Stimulated activated naive CD8-positive, alpha-beta T cell treated with anti-CD3 and anti-CD28 coated beads, Interleukin-15, amount 100 ng/mL, for 72 hours (primary cell): ENCODE results near the gene CXXC4.

ENCODE experiments used
- ATAC-seq: fragments of 150-1000 bp; cut with Tn5 transposase; 2 replicates; pipeline ENCODE4 v1.10.0; 2021; ENCODE audit warnings: mild to moderate bottlenecking, moderate library complexity
- DNase-seq, 2 donors: peaks; one replicate each; pipeline ENCODE4 v3.0.0; 2021 to 2022
- H3K27ac Mint-ChIP-seq, 2 donors: one replicate each; pipeline ENCODE4 v1.8.0; 2022; ENCODE audit warnings: mild to moderate bottlenecking in 2 of 2, mixed read lengths in 2 of 2, moderate library complexity in 2 of 2
- H3K27me3 Mint-ChIP-seq: one replicate; pipeline ENCODE4 v1.8.0; 2022; ENCODE audit warnings: mixed read lengths
- H3K4me1 Mint-ChIP-seq: one replicate; pipeline ENCODE4 v1.8.0; 2022; ENCODE audit warnings: mild to moderate bottlenecking, mixed read lengths
- H3K4me3 Mint-ChIP-seq, 2 donors: one replicate each; pipeline ENCODE4 v1.8.0; 2022; ENCODE audit warnings: mild to moderate bottlenecking in 2 of 2, mixed read lengths in 2 of 2, moderate library complexity in 1 of 2
- H3K9me3 Mint-ChIP-seq, 2 donors: one replicate each; pipeline ENCODE4 v1.8.0; 2022; ENCODE audit warnings: mixed read lengths in 2 of 2

Gene CXXC4

DNA sequence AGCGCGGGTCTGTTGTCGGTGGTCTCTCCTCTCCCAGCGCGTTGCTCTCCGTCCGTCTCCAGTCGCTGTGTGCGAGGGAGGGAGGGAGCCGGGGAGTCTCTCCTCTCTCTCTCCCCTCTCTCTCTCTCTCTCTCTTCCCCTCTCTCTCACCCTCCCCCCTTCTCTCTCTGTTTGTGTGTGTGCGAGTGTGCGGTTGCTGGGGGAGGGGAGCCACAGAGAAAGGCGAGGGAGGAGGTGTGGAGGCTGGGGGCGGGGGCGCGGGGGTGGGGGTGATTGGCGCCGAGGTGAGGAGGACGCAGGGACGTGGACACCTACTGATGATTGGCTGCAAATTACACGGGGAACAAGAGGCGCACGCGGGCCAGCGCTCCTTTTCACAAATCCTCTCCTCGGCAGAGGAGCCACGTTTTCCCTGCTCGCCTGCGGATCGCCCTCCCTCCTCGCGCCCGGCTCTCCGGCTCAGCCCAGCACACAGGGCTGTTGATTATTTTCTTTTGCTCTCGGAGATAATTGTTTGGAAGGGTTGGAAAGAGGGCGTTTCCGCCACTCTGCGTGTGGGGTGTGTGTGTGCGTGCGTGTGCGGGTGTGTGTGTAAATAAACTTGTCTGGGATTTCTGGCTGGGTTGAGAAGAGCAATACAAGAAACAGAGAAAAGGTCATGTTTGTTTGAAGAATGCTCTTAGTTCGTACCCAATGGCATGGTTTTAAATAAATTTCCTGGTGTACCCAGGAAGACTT lies at the start of gene CXXC4:
CXXC4 (minus strand) TSS at position 73 of the 738 bp plus-strand sequence. CDS start 3,092 bp downstream, outside the sequence.
- Mint-ChIP-seq H3K27ac (no peak within 1 kb of the TSS), H3K4me3 (peak within 1 kb of the TSS; percentile 76 to 81), H3K27me3 (peaks cover 67% of the 10 kb centered on the region), H3K4me1 (peaks cover 45% of the 10 kb centered on the region), H3K9me3 (no peaks in the 10 kb centered on the region)
- ATAC-seq (peak; percentile 37), DNase-seq (peak in 1 of 2 donors; percentile 14)

DNA sequence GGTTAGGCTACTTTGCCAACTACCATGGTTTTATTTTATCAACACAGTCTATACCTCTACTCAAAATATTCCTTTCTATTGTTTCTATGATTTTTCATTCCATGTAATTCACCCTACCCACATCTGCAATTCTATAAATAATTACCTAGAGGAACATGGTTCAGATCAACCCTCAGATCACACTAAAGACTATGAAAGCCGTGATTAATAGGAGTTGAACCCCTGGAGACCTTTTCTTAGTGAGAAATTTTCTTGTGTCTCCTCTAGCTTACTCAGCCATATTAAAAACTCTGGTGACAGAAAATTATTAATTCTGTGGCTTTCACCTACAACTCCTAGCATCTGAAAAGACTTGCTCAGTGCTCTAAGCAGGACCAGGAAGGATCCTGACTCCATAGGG lies 38.5 kb upstream of the CXXC4 start:
- Mint-ChIP-seq H3K27ac (no peak overlapping the region), H3K9me3 (no peaks in the 10 kb centered on the region), H3K27me3 (no peaks in the 10 kb centered on the region), H3K4me3 (no peak overlapping the region), H3K4me1 (no peaks in the 10 kb centered on the region)
- ATAC-seq (no peak), DNase-seq (no peak)

DNA sequence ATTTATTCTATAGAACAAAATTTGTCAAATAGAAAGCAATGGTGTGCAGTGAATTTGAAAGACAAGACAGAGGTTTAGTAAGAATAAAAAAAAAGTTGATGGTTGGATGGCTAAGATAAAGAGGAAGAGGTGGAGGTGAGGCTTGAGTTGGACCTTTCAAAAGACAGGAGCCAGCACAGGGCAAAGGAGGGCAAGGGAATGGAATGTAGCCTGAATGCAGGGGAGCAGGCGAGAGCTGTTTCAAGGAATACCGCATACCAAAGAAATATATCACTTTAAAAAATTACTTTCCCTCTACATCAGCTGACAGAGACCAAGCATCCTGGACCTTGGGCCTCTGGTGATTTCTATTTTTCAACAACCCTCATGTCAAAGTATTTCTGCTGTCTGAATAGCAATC lies 38.0 kb upstream of the CXXC4 start:
- no peaks in the 10 kb centered on the region for H3K4me1 Mint-ChIP-seq
- no peaks in the 10 kb centered on the region for H3K9me3 Mint-ChIP-seq
- DNase-seq, result no peak
- peak overlapping the region in 1 of 2 donors; percentile 72 for H3K27ac Mint-ChIP-seq
- ATAC-seq, result no peak
- H3K4me3 Mint-ChIP-seq, result no peak overlapping the region
- no peaks in the 10 kb centered on the region for H3K27me3 Mint-ChIP-seq

DNA sequence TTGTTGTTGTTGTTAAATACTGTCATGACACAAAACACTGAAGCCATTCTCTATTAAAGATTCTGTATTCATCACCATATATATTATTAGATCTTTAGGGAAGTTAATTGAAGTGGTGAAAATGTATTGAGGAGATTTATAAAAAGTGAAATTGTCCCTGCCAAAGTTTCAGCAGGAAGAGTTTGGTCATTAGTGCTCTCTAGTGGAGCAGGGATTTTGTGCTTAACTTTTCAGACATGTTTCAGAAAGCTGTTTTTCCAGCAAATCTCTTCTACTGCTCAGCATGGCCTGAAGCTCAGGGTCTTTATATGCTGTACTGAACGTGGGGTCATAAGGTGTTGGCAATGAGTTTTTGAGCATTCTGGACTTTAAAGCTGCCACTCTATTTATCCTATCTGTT lies 36.7 kb upstream of the CXXC4 start:
- no peak for ATAC-seq
- DNase-seq, result no peak
- Mint-ChIP-seq H3K4me3 (no peak overlapping the region), H3K27ac (no peak overlapping the region), H3K27me3 (no peaks in the 10 kb centered on the region), H3K4me1 (no peaks in the 10 kb centered on the region), H3K9me3 (no peaks in the 10 kb centered on the region)

DNA sequence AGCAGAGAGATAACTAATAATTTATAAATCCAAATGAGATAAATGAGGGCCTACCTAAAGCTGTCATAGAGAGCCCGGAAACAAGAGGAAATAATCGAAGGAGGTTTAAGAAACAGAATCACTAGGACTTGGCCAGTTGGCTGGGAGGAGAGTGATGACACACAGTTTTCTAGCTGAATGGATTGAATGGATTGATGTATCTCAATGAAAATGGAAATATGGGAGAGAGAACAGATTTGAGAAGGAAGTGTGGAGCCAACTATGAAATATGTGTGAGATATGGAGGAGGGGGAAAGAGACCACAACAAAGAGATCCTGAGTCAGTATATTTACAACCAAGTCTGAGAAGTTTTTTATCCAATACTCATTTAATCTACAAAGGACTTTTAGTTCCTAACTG lies 35.7 kb upstream of the CXXC4 start:
- Mint-ChIP-seq H3K4me3 (no peak overlapping the region), H3K27ac (no peak overlapping the region), H3K27me3 (no peaks in the 10 kb centered on the region), H3K9me3 (no peaks in the 10 kb centered on the region), H3K4me1 (no peaks in the 10 kb centered on the region)
- DNase-seq (no peak), ATAC-seq (no peak)

DNA sequence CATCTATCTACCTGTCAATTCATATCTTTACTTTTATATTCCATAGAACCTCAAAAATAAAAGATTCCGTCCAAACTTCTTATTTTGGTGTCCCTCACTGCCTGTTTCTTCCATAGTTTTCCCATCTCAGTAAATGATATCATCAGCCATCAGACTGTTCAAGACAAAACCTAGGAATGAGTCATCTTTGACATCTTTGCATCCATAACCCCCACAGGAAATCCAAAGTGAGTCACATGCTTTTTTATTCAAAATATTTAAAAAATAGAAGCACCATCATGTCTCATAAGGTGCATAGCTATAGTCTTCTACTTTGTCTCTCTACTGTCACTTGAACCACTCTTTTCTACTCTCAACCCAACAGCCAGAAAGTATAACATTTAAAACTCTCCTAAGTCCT lies 29.9 kb upstream of the CXXC4 start:
- DNase-seq (no peak), ATAC-seq (no peak)
- no peak overlapping the region for H3K27ac Mint-ChIP-seq
- H3K9me3 Mint-ChIP-seq, result no peaks in the 10 kb centered on the region
- H3K4me3 Mint-ChIP-seq, result no peak overlapping the region
- H3K4me1 Mint-ChIP-seq, result no peaks in the 10 kb centered on the region
- no peaks in the 10 kb centered on the region for H3K27me3 Mint-ChIP-seq

DNA sequence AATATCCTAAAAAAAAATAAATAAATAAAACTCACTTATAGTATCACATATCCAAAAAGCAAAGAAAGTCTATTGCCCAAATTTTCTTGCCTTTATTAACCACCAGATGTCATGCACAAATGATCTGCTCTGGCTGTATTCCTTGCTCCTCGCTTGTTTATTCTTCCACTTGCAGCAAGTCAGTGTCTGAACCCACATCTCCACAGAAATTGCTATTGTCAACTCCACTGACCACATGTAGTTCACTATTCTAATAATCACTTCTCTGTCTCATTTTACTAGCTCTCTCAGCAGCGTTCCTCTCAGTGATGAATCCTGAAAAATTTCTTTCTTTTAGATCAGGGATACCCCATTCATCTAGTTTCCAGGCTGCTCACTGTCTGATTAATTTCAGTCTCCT lies 29.3 kb upstream of the CXXC4 start:
- DNase-seq (no peak), ATAC-seq (no peak)
- H3K4me1 Mint-ChIP-seq, result no peaks in the 10 kb centered on the region
- no peaks in the 10 kb centered on the region for H3K9me3 Mint-ChIP-seq
- H3K4me3 Mint-ChIP-seq, result no peak overlapping the region
- no peaks in the 10 kb centered on the region for H3K27me3 Mint-ChIP-seq
- H3K27ac Mint-ChIP-seq, result no peak overlapping the region

DNA sequence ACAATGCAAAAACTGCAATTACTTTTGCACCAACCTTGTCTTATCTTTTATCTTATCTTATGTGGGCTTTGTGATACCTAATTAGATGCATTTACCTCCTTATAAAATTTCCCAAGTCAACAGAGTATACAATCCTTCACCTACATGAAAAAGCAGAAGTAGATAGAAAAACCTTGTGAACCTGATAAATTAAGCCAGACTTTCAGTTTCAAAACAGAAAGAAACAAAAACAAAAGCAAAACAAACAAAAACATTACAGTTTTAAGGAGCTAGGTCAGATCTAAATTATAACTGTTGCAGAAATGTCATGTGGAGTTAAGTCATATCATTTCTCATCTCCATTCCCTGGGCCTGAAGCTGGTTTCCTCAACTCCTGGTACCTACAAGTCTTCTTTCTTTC lies 24.9 kb upstream of the CXXC4 start:
- Mint-ChIP-seq H3K4me3 (no peak overlapping the region), H3K27me3 (no peaks in the 10 kb centered on the region), H3K4me1 (no peaks in the 10 kb centered on the region), H3K27ac (no peak overlapping the region), H3K9me3 (no peaks in the 10 kb centered on the region)
- ATAC-seq (no peak), DNase-seq (no peak)

DNA sequence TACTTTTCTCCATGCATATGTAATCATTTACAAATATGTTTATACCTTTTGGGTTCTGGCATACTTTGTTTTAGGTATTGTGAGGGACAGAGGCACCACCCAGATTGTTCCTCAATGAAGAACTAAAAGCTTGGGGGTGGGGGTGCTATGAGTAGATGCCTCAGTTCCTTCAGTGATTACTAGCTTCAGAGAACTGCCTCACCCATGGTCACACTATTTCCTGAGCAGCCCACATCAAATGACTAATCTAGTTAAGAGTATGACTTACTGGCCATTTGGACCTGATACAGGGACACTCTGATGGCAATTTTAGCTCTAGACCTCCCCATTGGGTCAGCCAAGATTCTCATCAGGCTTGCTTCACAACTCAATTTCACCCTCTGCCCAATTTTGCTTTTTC lies 22.2 kb upstream of the CXXC4 start:
- H3K27ac Mint-ChIP-seq, result no peak overlapping the region
- peaks cover 7% of the 10 kb centered on the region for H3K27me3 Mint-ChIP-seq
- no peaks in the 10 kb centered on the region for H3K9me3 Mint-ChIP-seq
- H3K4me3 Mint-ChIP-seq, result no peak overlapping the region
- no peak for DNase-seq
- ATAC-seq, result no peak
- H3K4me1 Mint-ChIP-seq, result no peaks in the 10 kb centered on the region

DNA sequence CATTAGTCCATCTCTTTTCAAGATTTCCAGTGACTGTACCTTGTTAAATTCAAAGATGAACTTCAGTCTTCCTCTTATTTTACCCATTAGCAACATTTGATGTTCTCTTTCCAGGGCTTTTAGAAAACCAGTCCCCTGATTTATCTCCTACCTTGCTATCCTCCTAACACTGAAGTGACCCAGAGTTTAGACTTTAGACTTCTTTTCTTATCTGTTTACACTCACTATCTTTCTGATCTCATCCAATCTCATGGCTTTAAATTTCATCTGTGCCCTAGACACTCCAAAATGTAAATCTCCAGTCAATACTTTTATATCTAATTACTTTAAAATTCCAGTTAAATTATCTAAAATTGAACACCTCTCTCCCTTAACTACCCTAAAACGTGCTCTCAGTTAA lies 13.5 kb upstream of the CXXC4 start:
- ATAC-seq (no peak), DNase-seq (no peak)
- H3K4me3 Mint-ChIP-seq, result no peak overlapping the region
- H3K27me3 Mint-ChIP-seq, result peaks cover 15% of the 10 kb centered on the region
- H3K4me1 Mint-ChIP-seq, result no peaks in the 10 kb centered on the region
- H3K9me3 Mint-ChIP-seq, result no peaks in the 10 kb centered on the region
- no peak overlapping the region for H3K27ac Mint-ChIP-seq

DNA sequence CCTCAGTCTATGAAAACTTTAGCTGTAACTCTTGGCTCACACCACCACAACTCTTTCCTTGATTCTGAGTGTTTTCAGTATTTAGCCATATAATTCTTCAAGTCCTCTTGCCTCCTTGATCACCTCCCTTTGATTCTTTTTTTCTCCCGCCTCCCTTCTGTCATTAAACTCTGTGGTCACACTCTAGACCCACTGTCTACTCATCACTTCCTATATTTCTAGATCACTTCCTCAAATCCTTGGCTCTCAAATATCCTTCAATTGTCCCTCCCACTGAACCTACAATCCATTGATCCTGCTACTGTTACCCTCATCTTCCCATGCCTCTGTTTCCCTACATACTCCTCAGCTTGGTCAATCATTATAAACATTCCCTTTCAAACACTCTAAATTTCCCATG lies 12.4 kb upstream of the CXXC4 start:
- Mint-ChIP-seq H3K27ac (no peak overlapping the region), H3K27me3 (peaks cover 12% of the 10 kb centered on the region), H3K4me1 (no peaks in the 10 kb centered on the region), H3K9me3 (no peaks in the 10 kb centered on the region), H3K4me3 (no peak overlapping the region)
- ATAC-seq, result no peak
- DNase-seq, result no peak

DNA sequence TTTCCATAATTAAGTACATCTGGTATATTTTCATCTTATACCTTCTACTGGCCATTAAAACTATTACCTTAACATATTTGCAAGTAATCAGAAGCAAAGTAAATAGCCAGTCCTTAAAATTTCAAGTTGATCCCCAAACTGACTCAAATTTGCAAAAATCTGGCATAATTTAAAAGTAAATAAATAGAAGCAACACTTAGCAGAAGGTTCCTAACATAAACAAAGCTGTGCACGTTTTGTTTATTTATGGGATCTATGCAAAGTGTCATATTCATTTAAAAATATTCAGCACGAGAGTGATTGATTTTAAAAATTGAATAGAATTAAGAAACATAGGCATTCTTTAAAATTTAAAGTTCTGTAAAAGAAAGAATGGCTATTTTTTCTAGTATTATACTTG lies 9.8 kb upstream of the CXXC4 start:
- DNase-seq (no peak), ATAC-seq (no peak)
- H3K4me1 Mint-ChIP-seq, result no peaks in the 10 kb centered on the region
- no peak overlapping the region for H3K27ac Mint-ChIP-seq
- no peak overlapping the region for H3K4me3 Mint-ChIP-seq
- no peaks in the 10 kb centered on the region for H3K9me3 Mint-ChIP-seq
- peaks cover 8% of the 10 kb centered on the region for H3K27me3 Mint-ChIP-seq

DNA sequence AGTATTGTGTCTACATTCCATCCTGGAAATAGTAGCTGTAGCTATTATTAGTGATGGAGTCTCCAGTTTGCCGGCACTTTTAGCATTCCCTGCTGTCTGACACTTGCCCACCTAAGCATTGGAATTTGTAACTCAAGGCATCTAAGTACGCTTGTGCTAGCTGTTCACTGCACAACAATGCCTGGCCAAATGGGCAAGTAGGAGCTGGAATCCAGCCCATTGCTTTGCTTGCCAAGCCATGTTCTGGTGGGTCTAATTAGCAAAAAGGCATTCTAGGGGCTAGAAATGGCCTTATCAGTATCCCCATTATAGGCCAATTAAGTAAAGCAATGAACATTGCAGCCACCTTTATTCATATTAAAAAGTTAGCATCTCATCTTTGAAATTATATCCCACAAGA lies 7.8 kb upstream of the CXXC4 start:
- DNase-seq (no peak), ATAC-seq (no peak)
- no peak overlapping the region for H3K4me3 Mint-ChIP-seq
- no peak overlapping the region for H3K27ac Mint-ChIP-seq
- H3K9me3 Mint-ChIP-seq, result no peaks in the 10 kb centered on the region
- no peaks in the 10 kb centered on the region for H3K4me1 Mint-ChIP-seq
- H3K27me3 Mint-ChIP-seq, result peaks cover 18% of the 10 kb centered on the region

DNA sequence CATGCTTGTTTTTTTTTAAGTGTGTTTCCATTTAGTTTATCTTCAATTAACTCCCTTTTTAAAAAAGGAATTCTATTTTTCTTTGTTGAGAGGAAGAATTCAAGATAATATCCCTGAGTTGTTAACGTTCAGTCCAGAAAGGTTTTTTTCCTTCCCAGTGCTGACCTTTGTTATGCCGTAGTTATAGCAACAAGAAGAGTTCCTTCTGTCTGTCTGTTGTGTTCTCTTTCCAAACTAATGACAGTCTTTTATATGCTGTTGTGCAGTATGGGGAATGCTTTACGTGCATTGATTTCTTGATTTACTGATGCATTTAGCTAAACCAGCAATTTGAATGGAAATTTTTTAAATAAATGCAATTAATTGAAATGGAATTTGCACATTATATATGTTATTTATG lies 6.6 kb upstream of the CXXC4 start:
- Mint-ChIP-seq H3K4me1 (no peaks in the 10 kb centered on the region), H3K4me3 (no peak overlapping the region), H3K27ac (no peak overlapping the region), H3K9me3 (no peaks in the 10 kb centered on the region), H3K27me3 (peaks cover 18% of the 10 kb centered on the region)
- DNase-seq (no peak), ATAC-seq (no peak)

DNA sequence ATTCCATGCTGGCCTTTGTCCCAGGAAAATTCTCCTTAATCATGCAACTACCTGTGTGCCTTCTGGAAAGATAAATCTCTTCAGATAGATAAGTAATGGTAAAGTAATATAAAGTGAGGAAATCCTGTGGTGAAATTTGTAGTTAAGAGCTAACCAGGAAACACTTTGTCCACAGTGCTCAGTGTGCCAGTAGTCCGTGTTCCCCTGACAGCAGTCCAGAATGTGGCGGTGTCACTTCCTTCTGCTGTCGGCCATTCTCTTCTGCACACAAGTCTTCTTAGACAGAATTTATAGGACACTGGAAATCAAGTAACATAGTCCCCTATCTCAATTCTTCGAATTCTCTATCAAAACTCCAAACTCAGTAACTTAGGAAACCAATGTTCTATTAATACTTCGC lies 5.7 kb upstream of the CXXC4 start:
- Mint-ChIP-seq H3K4me1 (peaks cover 4% of the 10 kb centered on the region), H3K27me3 (peaks cover 24% of the 10 kb centered on the region), H3K27ac (no peak overlapping the region), H3K4me3 (no peak overlapping the region), H3K9me3 (no peaks in the 10 kb centered on the region)
- no peak for DNase-seq
- ATAC-seq, result no peak

DNA sequence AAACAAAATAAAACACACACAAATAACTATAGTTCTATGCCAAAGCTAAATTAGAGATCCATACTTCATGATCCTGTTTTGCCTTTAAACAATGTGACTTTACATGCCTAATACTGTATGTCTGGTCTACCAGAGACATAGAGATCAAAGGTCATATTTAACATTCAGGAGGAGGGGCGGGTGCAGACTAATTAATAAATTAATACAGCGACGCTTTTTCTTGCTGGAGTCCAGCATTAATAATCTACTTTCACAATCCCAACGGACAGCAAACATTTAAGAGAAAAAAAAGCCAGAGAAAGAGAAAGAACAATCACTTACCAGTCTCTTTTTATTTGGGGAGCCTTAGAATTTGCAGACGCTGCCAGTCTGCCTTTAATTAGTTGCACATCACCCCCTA lies 509 bp downstream of the CXXC4 start:
- Mint-ChIP-seq H3K27ac (no peak overlapping the region), H3K4me1 (peaks cover 50% of the 10 kb centered on the region), H3K9me3 (no peaks in the 10 kb centered on the region), H3K27me3 (peaks cover 75% of the 10 kb centered on the region), H3K4me3 (peak overlapping the region; percentile 76 to 81)
- ATAC-seq (no peak), DNase-seq (no peak)
